Type B pancreatic cell (in vitro differentiated cells): ENCODE measurements around the gene MROH8. TPM values are rescaled to one million over a fixed set of nuclear protein-coding genes. Genes with fewer than 3 reads are reported as not detected.

ENCODE experiments used
- DNase-seq: peaks from one replicate; pipeline ENCODE4 v3.0.0; 2021; ENCODE audit warnings: mixed read lengths; ENCODE audit not compliant: unreplicated experiment; ENCODE audit errors: extremely low spot score
- H3K27ac Mint-ChIP-seq: 2 replicates; pipeline ENCODE4 v1.8.0; 2021; ENCODE audit warnings: mild to moderate bottlenecking, mixed read lengths
- H3K27me3 Mint-ChIP-seq: 2 replicates; pipeline ENCODE4 v1.8.0; 2021; ENCODE audit warnings: mixed read lengths
- H3K36me3 Mint-ChIP-seq: 2 replicates; pipeline ENCODE4 v1.8.0; 2021; ENCODE audit warnings: mixed read lengths
- H3K4me1 Mint-ChIP-seq: one replicate; pipeline ENCODE4 v1.8.0; 2021; ENCODE audit warnings: mixed read lengths; ENCODE audit not compliant: unreplicated experiment
- H3K4me3 Mint-ChIP-seq: 2 replicates; pipeline ENCODE4 v1.8.0; 2021; ENCODE audit warnings: mild to moderate bottlenecking, mixed read lengths
- H3K9me3 Mint-ChIP-seq: 2 replicates; pipeline ENCODE4 v1.8.0; 2021; ENCODE audit warnings: mixed read lengths
- CTCF ChIP-seq: fragments of 200-600 bp; sonication (generic); conservative IDR thresholded peaks from 2 replicates; pipeline ENCODE4 v1.5.0; 2021; ENCODE audit warnings: antibody characterized with exemption, mild to moderate bottlenecking
- total RNA-seq: library from RNA; stranded (reverse); gene quantifications from 2 replicates; pipeline ENCODE4 v1.2.1, GENCODE V29; 2021; ENCODE audit warnings: low replicate concordance

The MROH8 gene
- total RNA-seq, 1 donor from 2014 or later = 4.8 TPM

GRCh38 chr20:37205130-37205529, 25.8 kb upstream of the MROH8 start:
- H3K27ac Mint-ChIP-seq = peak overlapping the region; percentile 8
- DNase-seq = no peak
- no peaks in the 10 kb centered on the region for H3K27me3 Mint-ChIP-seq
- H3K9me3 Mint-ChIP-seq = no peaks in the 10 kb centered on the region
- peaks cover 27% of the 10 kb centered on the region for H3K4me1 Mint-ChIP-seq
- H3K4me3 Mint-ChIP-seq = no peak overlapping the region
- peaks cover 47% of the 10 kb centered on the region for H3K36me3 Mint-ChIP-seq
- no peak for TF ChIP-seq CTCF

GRCh38 chr20:37204056-37204455, 24.7 kb upstream of the MROH8 start:
- peak overlapping the region; percentile 56 for H3K27ac Mint-ChIP-seq
- no peaks in the 10 kb centered on the region for H3K27me3 Mint-ChIP-seq
- no peaks in the 10 kb centered on the region for H3K9me3 Mint-ChIP-seq
- H3K36me3 Mint-ChIP-seq = peaks cover 51% of the 10 kb centered on the region
- peaks cover 27% of the 10 kb centered on the region for H3K4me1 Mint-ChIP-seq
- no peak for TF ChIP-seq CTCF
- H3K4me3 Mint-ChIP-seq = no peak overlapping the region
- no peak for DNase-seq

- DNase-seq = no peak
- Mint-ChIP-seq H3K27ac (peak overlapping the region; percentile 62), H3K27me3 (no peaks in the 10 kb centered on the region), H3K9me3 (no peaks in the 10 kb centered on the region), H3K4me3 (no peak overlapping the region), H3K36me3 (peaks cover 49% of the 10 kb centered on the region), H3K4me1 (peaks cover 27% of the 10 kb centered on the region)
- TF ChIP-seq CTCF = peak; percentile 90
Measured at GRCh38 chr20:37202267-37202943, 23.1 kb upstream of the MROH8 start.

- no peak for TF ChIP-seq CTCF
- Mint-ChIP-seq H3K27me3 (no peaks in the 10 kb centered on the region), H3K4me3 (no peak overlapping the region), H3K27ac (peak overlapping the region; percentile 53), H3K4me1 (peaks cover 27% of the 10 kb centered on the region), H3K36me3 (peaks cover 48% of the 10 kb centered on the region), H3K9me3 (no peaks in the 10 kb centered on the region)
- no peak for DNase-seq
Measured at GRCh38 chr20:37201827-37202162, 22.4 kb upstream of the MROH8 start.

- no peaks in the 10 kb centered on the region for H3K27me3 Mint-ChIP-seq
Measured at GRCh38 chr20:37200926-37201826, 21.8 kb upstream of the MROH8 start.

More at GRCh38 chr20:37200926-37201826, 21.8 kb upstream of the MROH8 start:
- peak overlapping the region; percentile 53 for H3K27ac Mint-ChIP-seq
- H3K4me1 Mint-ChIP-seq = peaks cover 27% of the 10 kb centered on the region
- no peaks in the 10 kb centered on the region for H3K9me3 Mint-ChIP-seq
- DNase-seq = no peak
- H3K4me3 Mint-ChIP-seq = no peak overlapping the region
- no peak for TF ChIP-seq CTCF
- peaks cover 50% of the 10 kb centered on the region for H3K36me3 Mint-ChIP-seq
